ENCODE data around the gene PITX1. TPM values are rescaled to one million over a fixed set of nuclear protein-coding genes. Genes with fewer than 3 reads are reported as not detected.

Gene PITX1
- total RNA-seq, 4 donors from 2014 or later: 0.15 to 3.9 (median 1.6) TPM

DNA sequence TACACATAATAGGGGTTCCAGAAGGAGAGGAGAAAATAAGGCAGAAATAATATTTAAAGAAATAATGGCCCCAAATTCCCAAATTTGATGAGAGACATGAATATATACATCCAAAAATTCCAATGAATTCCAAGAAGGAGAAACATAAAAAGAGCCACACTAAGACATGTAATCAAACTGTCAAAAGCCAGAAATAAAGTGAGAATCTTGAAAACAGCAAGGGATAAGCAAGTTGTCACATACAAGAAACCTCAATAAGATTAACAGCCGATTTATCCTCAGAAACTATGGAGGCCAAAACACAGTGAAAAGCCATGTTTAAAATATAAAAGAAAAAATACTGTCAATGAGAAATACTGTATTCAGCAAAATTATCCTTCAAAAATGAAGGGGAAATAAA, 51.8 kb downstream of the PITX1 start:
- intact Hi-C loops (cut with DNase I; ENCODE audit: low total_unique reads): loop anchor here (5.0 kb wide), 1 partner anchor 820 kb away; no protein-coding TSS in a partner anchor

DNA sequence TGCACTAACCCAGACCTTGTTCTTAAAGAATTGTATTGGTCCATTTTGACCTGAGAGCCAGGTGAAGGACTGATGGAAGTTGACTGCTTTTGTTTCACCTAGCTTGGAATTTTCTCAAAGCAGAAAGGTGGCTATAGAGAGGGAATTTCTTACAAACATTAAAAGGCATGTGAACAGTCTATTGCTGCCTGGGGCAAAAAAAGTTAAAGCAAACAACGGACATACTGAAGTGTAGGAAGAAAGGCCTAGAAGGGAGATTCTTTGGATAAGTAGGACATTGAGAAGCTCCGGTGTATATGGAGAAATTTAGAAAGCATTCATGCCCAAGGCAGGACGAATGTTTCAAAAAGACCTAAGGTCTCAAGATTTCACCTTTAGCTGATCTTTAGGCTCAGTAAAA, 54.6 kb downstream of the PITX1 start:
- intact Hi-C loops (cut with DNase I; ENCODE audit: low total_unique reads): no loop called here
- 74 to 78% methylated on average over 3 of the region's 3 CpGs for WGBS, 2 donors
- DNase-seq (ENCODE audit: low spot score in 2 of 2): no peak
- H3K4me3 ChIP-seq (ENCODE audit: low read depth, poor library complexity, severe bottlenecking): no peak overlapping the region
- TF ChIP-seq POLR2A (IDR thresholded peaks at IDR 0.05): no peak
- TF ChIP-seq, protein P1, sequence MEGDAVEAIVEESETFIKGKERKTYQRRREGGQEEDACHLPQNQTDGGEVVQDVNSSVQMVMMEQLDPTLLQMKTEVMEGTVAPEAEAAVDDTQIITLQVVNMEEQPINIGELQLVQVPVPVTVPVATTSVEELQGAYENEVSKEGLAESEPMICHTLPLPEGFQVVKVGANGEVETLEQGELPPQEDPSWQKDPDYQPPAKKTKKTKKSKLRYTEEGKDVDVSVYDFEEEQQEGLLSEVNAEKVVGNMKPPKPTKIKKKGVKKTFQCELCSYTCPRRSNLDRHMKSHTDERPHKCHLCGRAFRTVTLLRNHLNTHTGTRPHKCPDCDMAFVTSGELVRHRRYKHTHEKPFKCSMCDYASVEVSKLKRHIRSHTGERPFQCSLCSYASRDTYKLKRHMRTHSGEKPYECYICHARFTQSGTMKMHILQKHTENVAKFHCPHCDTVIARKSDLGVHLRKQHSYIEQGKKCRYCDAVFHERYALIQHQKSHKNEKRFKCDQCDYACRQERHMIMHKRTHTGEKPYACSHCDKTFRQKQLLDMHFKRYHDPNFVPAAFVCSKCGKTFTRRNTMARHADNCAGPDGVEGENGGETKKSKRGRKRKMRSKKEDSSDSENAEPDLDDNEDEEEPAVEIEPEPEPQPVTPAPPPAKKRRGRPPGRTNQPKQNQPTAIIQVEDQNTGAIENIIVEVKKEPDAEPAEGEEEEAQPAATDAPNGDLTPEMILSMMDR (IDR thresholded peaks at IDR 0.05): no peak

More for the DNA sequence above, 51.8 kb downstream of the PITX1 start:
- no peak for TF ChIP-seq POLR2A (IDR thresholded peaks at IDR 0.05)
- TF ChIP-seq, protein P1 (IDR thresholded peaks at IDR 0.05): no peak
- 89 to 97% methylated on average over 1 of the region's 1 CpG for WGBS, 2 donors
- no peak for DNase-seq (ENCODE audit: low spot score in 2 of 2)
- no peak overlapping the region for H3K4me3 ChIP-seq (ENCODE audit: low read depth, poor library complexity, severe bottlenecking)

Other genes starting within 250 kb of the PITX1 start
- 10 to 100 TPM; 21.5 to 31.2 (median 25.9) TPM for gene C5orf24, start 188.3 kb downstream of the PITX1 start, total RNA-seq
- gene TXNDC15, start 159.9 kb downstream of the PITX1 start, total RNA-seq: 10 to 100 TPM; 32.4 to 71.7 (median 49.7) TPM
- 10 to 100 TPM in 1 of 4 donors, 1 to 10 TPM in 3; 2.3 to 10.6 (median 5.5) TPM for gene PCBD2, start 129.1 kb downstream of the PITX1 start, total RNA-seq
- gene CATSPER3, start 66.3 kb downstream of the PITX1 start, total RNA-seq: under 1 TPM in 2 of 4 donors, not detected in 2; 0.23 to 0.59 TPM

Measured in lower leg skin (tissue), 4 donors.